ENCODE data around the gene MED25. TPM values are rescaled to one million over a fixed set of nuclear protein-coding genes. Genes with fewer than 3 reads are reported as not detected.
A peak's percentile ranks its signal among the peaks of the same experiment; 100 is the strongest.

The MED25 gene
- total RNA-seq (10 to 100 TPM; 46.0 to 64.1 (median 57.6) TPM), total RNA-seq (10.1 to 93.6 (median 53.7) reads per million in 29 experiments)
- total RNA-seq (2013), result 26.1 TPM

GRCh38 chr19:49817964-49818648 lies at the start of gene MED25:
Gene MED25 (plus strand): TSS chr19:49818289. CDS start chr19:49818342, 53 bp downstream.
- peak within 1 kb of the TSS; percentile 94 for H3K27ac ChIP-seq (ENCODE audit: low read length)
- H3K9me3 ChIP-seq, result no peaks in the 10 kb centered on the region
- ChIA-PET CTCF (interaction anchor here in 1 of 2 donors (1.0 kb wide), 1 partner anchor 50 kb away, joined by 3 read pairs; no protein-coding TSS in a partner anchor), POLR2A (interaction anchor here (0.6 to 1.1 kb wide), 7 partner anchors 31 to 178 kb away, joined by 3 to 8 read pairs (median 5); partner anchors contain the start of genes AP2A1 (in 1 of the 2), PNKP (in 1 of the 2), PTOV1 (in 1 of the 2) and RRAS (in 1 of the 2))
- Mint-ChIP-seq H3K4me3 (peak within 1 kb of the TSS; percentile 98 to 99 (median 99)), H3K27ac (peak within 1 kb of the TSS; percentile 100), H3K36me3 (peaks cover 6% of the 10 kb centered on the region), H3K27me3 (no peaks in the 10 kb centered on the region), H3K4me1 (peaks cover 39 to 44% (median 43%) of the 10 kb centered on the region in 3 donors), H3K9me3 (no peaks in the 10 kb centered on the region)
- peak; percentile 66 to 73 (median 69) for ATAC-seq (replicated peaks in 1 of 4)
- peak; percentile 70 to 93 (median 85) for DNase-seq
- 0% methylated on average over 42 of the region's 57 CpGs for WGBS (ENCODE audit: insufficient coverage)
- H3K36me3 ChIP-seq (ENCODE audit: control insufficient read depth in 2 of 2, extremely low read depth in 1 of 2, insufficient read depth in 1 of 2, low read length in 1 of 2), result peaks cover 0 to 11% of the 10 kb centered on the region in 2 donors
- peak within 1 kb of the TSS; percentile 88 to 99 for H3K4me3 ChIP-seq (ENCODE audit: control insufficient read depth in 1 of 2, extremely low read depth in 1 of 2, low read length in 1 of 2)
- H3K4me1 ChIP-seq (ENCODE audit: control insufficient read depth in 1 of 2, extremely low read depth in 1 of 2, insufficient read depth in 2 of 2, low read length in 2 of 2), result peaks cover 4 to 25% of the 10 kb centered on the region in 2 experiments
- no peaks in the 10 kb centered on the region for H3K27me3 ChIP-seq (replicated peaks in 1 of 2; ENCODE audit: control insufficient read depth in 2 of 2, extremely low read depth in 1 of 2, insufficient read depth in 2 of 2, low read length in 1 of 2)

- Mint-ChIP-seq H3K4me3 (no peak overlapping the region), H3K27me3 (no peaks in the 10 kb centered on the region), H3K36me3 (peaks cover 22% of the 10 kb centered on the region), H3K9me3 (no peaks in the 10 kb centered on the region), H3K4me1 (peaks cover 46 to 53% (median 52%) of the 10 kb centered on the region in 3 donors), H3K27ac (no peak overlapping the region)
- Histone ChIP-seq H3K9me3 (no peaks in the 10 kb centered on the region), H3K36me3 (ENCODE audit: control insufficient read depth in 2 of 2, extremely low read depth in 1 of 2, insufficient read depth in 1 of 2, low read length in 1 of 2) (peaks cover 6 to 16% of the 10 kb centered on the region in 2 donors), H3K4me1 (ENCODE audit: control insufficient read depth in 1 of 2, extremely low read depth in 1 of 2, insufficient read depth in 2 of 2, low read length in 2 of 2) (peaks cover 12 to 41% of the 10 kb centered on the region in 2 experiments), H3K27me3 (replicated peaks in 1 of 2; ENCODE audit: control insufficient read depth in 2 of 2, extremely low read depth in 1 of 2, insufficient read depth in 2 of 2, low read length in 1 of 2) (no peaks in the 10 kb centered on the region), H3K27ac (ENCODE audit: low read length) (no peak overlapping the region), H3K4me3 (ENCODE audit: control insufficient read depth in 1 of 2, extremely low read depth in 1 of 2, low read length in 1 of 2) (no peak overlapping the region)
- WGBS (ENCODE audit: insufficient coverage), result 98% methylated on average over 6 of the region's 8 CpGs
- no peak for DNase-seq
- CTCF ChIA-PET, result interaction anchor here in 1 of 2 donors (0.7 kb wide), 1 partner anchor 727 kb away, joined by 9 read pairs; the partner anchor contains the start of gene CGB5
- POLR2A ChIA-PET, result no interaction called here
- no peak for ATAC-seq (replicated peaks in 1 of 4)
Measured at GRCh38 chr19:49770529-49770928, 47.6 kb upstream of the MED25 start.

- ChIA-PET POLR2A (no interaction called here), CTCF (no interaction called here)
- Mint-ChIP-seq H3K9me3 (no peaks in the 10 kb centered on the region), H3K27ac (peak overlapping the region in 1 of 2 donors; percentile 55), H3K4me3 (no peak overlapping the region), H3K36me3 (peaks cover 26% of the 10 kb centered on the region), H3K27me3 (no peaks in the 10 kb centered on the region), H3K4me1 (peaks cover 46 to 50% (median 47%) of the 10 kb centered on the region in 3 donors)
- Histone ChIP-seq H3K4me3 (ENCODE audit: control insufficient read depth in 1 of 2, extremely low read depth in 1 of 2, low read length in 1 of 2) (no peak overlapping the region), H3K9me3 (no peaks in the 10 kb centered on the region), H3K4me1 (ENCODE audit: control insufficient read depth in 1 of 2, extremely low read depth in 1 of 2, insufficient read depth in 2 of 2, low read length in 2 of 2) (peaks cover 7 to 46% of the 10 kb centered on the region in 2 experiments), H3K27me3 (replicated peaks in 1 of 2; ENCODE audit: control insufficient read depth in 2 of 2, extremely low read depth in 1 of 2, insufficient read depth in 2 of 2, low read length in 1 of 2) (no peaks in the 10 kb centered on the region), H3K27ac (ENCODE audit: low read length) (no peak overlapping the region), H3K36me3 (ENCODE audit: control insufficient read depth in 2 of 2, extremely low read depth in 1 of 2, insufficient read depth in 1 of 2, low read length in 1 of 2) (peaks cover 6 to 18% of the 10 kb centered on the region in 2 donors)
- no peak for DNase-seq
- no peak for ATAC-seq (replicated peaks in 1 of 4)
- WGBS (ENCODE audit: insufficient coverage), result 90% methylated on average over 10 of the region's 13 CpGs
Measured at GRCh38 chr19:49771674-49772139, 46.4 kb upstream of the MED25 start.

- no peak overlapping the region for H3K27ac Mint-ChIP-seq
- peaks cover 1 to 38% of the 10 kb centered on the region in 2 experiments for H3K4me1 ChIP-seq (ENCODE audit: control insufficient read depth in 1 of 2, extremely low read depth in 1 of 2, insufficient read depth in 2 of 2, low read length in 2 of 2)
- H3K4me3 ChIP-seq (ENCODE audit: control insufficient read depth in 1 of 2, extremely low read depth in 1 of 2, low read length in 1 of 2), result no peak overlapping the region
- no peaks in the 10 kb centered on the region for H3K9me3 ChIP-seq
- peaks cover 6 to 18% of the 10 kb centered on the region in 2 donors for H3K36me3 ChIP-seq (ENCODE audit: control insufficient read depth in 2 of 2, extremely low read depth in 1 of 2, insufficient read depth in 1 of 2, low read length in 1 of 2)
- no peak for ATAC-seq (replicated peaks in 1 of 4)
- no peak overlapping the region for H3K27ac ChIP-seq (ENCODE audit: low read length)
- 94% methylated on average over 8 of the region's 10 CpGs for WGBS (ENCODE audit: insufficient coverage)
- no peaks in the 10 kb centered on the region for H3K9me3 Mint-ChIP-seq
- peaks cover 26% of the 10 kb centered on the region for H3K36me3 Mint-ChIP-seq
- DNase-seq, result no peak
- H3K4me3 Mint-ChIP-seq, result no peak overlapping the region
- ChIA-PET CTCF (no interaction called here), POLR2A (no interaction called here)
- no peaks in the 10 kb centered on the region for H3K27me3 ChIP-seq (replicated peaks in 1 of 2; ENCODE audit: control insufficient read depth in 2 of 2, extremely low read depth in 1 of 2, insufficient read depth in 2 of 2, low read length in 1 of 2)
- no peaks in the 10 kb centered on the region for H3K27me3 Mint-ChIP-seq
- peaks cover 37 to 41% (median 39%) of the 10 kb centered on the region in 3 donors for H3K4me1 Mint-ChIP-seq
Measured at GRCh38 chr19:49772850-49773432, 45.1 kb upstream of the MED25 start.

GRCh38 chr19:49773663-49774350 lies 44.3 kb upstream of the MED25 start:
- CTCF ChIA-PET, result no interaction called here

GRCh38 chr19:49774969-49775368 lies 43.1 kb upstream of the MED25 start:
- CTCF ChIA-PET, result no interaction called here
- Mint-ChIP-seq H3K27ac (no peak overlapping the region), H3K27me3 (no peaks in the 10 kb centered on the region), H3K4me3 (no peak overlapping the region), H3K4me1 (peaks cover 20 to 29% (median 25%) of the 10 kb centered on the region in 3 donors), H3K36me3 (peaks cover 30% of the 10 kb centered on the region), H3K9me3 (no peaks in the 10 kb centered on the region)
- Histone ChIP-seq H3K36me3 (ENCODE audit: control insufficient read depth in 2 of 2, extremely low read depth in 1 of 2, insufficient read depth in 1 of 2, low read length in 1 of 2) (peaks cover 6 to 22% of the 10 kb centered on the region in 2 donors), H3K9me3 (no peaks in the 10 kb centered on the region), H3K27me3 (replicated peaks in 1 of 2; ENCODE audit: control insufficient read depth in 2 of 2, extremely low read depth in 1 of 2, insufficient read depth in 2 of 2, low read length in 1 of 2) (no peaks in the 10 kb centered on the region), H3K4me3 (ENCODE audit: control insufficient read depth in 1 of 2, extremely low read depth in 1 of 2, low read length in 1 of 2) (no peak overlapping the region), H3K27ac (ENCODE audit: low read length) (no peak overlapping the region), H3K4me1 (ENCODE audit: control insufficient read depth in 1 of 2, extremely low read depth in 1 of 2, insufficient read depth in 2 of 2, low read length in 2 of 2) (peaks cover 0 to 19% of the 10 kb centered on the region in 2 experiments)
- ATAC-seq (replicated peaks in 1 of 4) (no peak), DNase-seq (no peak)
- 95% methylated on average over 4 of the region's 8 CpGs for WGBS (ENCODE audit: insufficient coverage)
- POLR2A ChIA-PET, result no interaction called here

More at GRCh38 chr19:49773663-49774350, 44.3 kb upstream of the MED25 start:
- H3K4me1 Mint-ChIP-seq, result peaks cover 28 to 33% (median 31%) of the 10 kb centered on the region in 3 donors
- ATAC-seq (replicated peaks in 1 of 4) (no peak), DNase-seq (no peak)
- no peak overlapping the region for H3K4me3 ChIP-seq (ENCODE audit: control insufficient read depth in 1 of 2, extremely low read depth in 1 of 2, low read length in 1 of 2)
- WGBS (ENCODE audit: insufficient coverage), result 97% methylated on average over 6 of the region's 8 CpGs
- peaks cover 26% of the 10 kb centered on the region for H3K36me3 Mint-ChIP-seq
- peaks cover 6 to 18% of the 10 kb centered on the region in 2 donors for H3K36me3 ChIP-seq (ENCODE audit: control insufficient read depth in 2 of 2, extremely low read depth in 1 of 2, insufficient read depth in 1 of 2, low read length in 1 of 2)
- no peak overlapping the region for H3K4me3 Mint-ChIP-seq
- no peaks in the 10 kb centered on the region for H3K27me3 ChIP-seq (replicated peaks in 1 of 2; ENCODE audit: control insufficient read depth in 2 of 2, extremely low read depth in 1 of 2, insufficient read depth in 2 of 2, low read length in 1 of 2)
- no peak overlapping the region for H3K27ac Mint-ChIP-seq
- no peak overlapping the region for H3K27ac ChIP-seq (ENCODE audit: low read length)
- POLR2A ChIA-PET, result no interaction called here
- no peaks in the 10 kb centered on the region for H3K9me3 ChIP-seq
- peaks cover 0 to 29% of the 10 kb centered on the region in 2 experiments for H3K4me1 ChIP-seq (ENCODE audit: control insufficient read depth in 1 of 2, extremely low read depth in 1 of 2, insufficient read depth in 2 of 2, low read length in 2 of 2)
- no peaks in the 10 kb centered on the region for H3K9me3 Mint-ChIP-seq
- no peaks in the 10 kb centered on the region for H3K27me3 Mint-ChIP-seq

Measured in T-cell (primary cell).